ENCODE measurements around the gene SLIT1. TPM values are rescaled to one million over a fixed set of nuclear protein-coding genes. Genes with fewer than 3 reads are reported as not detected.

Gene SLIT1
- total RNA-seq, 1 donor from 2014 or later, result 0.12 TPM

GRCh38 chr10:97003804-97004201, 182.0 kb downstream of the SLIT1 start:
- DNase-seq (ENCODE audit: low read depth), result no peak
- no peak for TF ChIP-seq CTCF (conservative IDR thresholded peaks at IDR 0.05; ENCODE audit: low read depth, low read length)
- H3K4me3 ChIP-seq (ENCODE audit: low read depth, low read length), result no peak overlapping the region

- DNase-seq (ENCODE audit: low read depth), result no peak
- H3K4me3 ChIP-seq (ENCODE audit: low read depth, low read length), result no peak overlapping the region
- no peak for TF ChIP-seq CTCF (conservative IDR thresholded peaks at IDR 0.05; ENCODE audit: low read depth, low read length)
These were observed 182.5 kb downstream of the SLIT1 start for GRCh38 chr10:97003151-97003803.

GRCh38 chr10:97002670-97003069, 183.1 kb downstream of the SLIT1 start:
- H3K4me3 ChIP-seq (ENCODE audit: low read depth, low read length), result no peak overlapping the region
- no peak for DNase-seq (ENCODE audit: low read depth)
- no peak for TF ChIP-seq CTCF (conservative IDR thresholded peaks at IDR 0.05; ENCODE audit: low read depth, low read length)

GRCh38 chr10:97001183-97001991, 184.4 kb downstream of the SLIT1 start:
- TF ChIP-seq CTCF (conservative IDR thresholded peaks at IDR 0.05; ENCODE audit: low read depth, low read length), result no peak
- no peak overlapping the region for H3K4me3 ChIP-seq (ENCODE audit: low read depth, low read length)
- no peak for DNase-seq (ENCODE audit: low read depth)

- no peak overlapping the region for H3K4me3 ChIP-seq (ENCODE audit: low read depth, low read length)
- no peak for DNase-seq (ENCODE audit: low read depth)
- TF ChIP-seq CTCF (conservative IDR thresholded peaks at IDR 0.05; ENCODE audit: low read depth, low read length), result no peak
These were observed 185.1 kb downstream of the SLIT1 start for GRCh38 chr10:97000487-97001182.

- H3K4me3 ChIP-seq (ENCODE audit: low read depth, low read length), result no peak overlapping the region
- no peak for TF ChIP-seq CTCF (conservative IDR thresholded peaks at IDR 0.05; ENCODE audit: low read depth, low read length)
- no peak for DNase-seq (ENCODE audit: low read depth)
These were observed 185.8 kb downstream of the SLIT1 start for GRCh38 chr10:96999987-97000386.
